ENCODE measurements around the gene PLEKHA6. TPM values are rescaled to one million over a fixed set of nuclear protein-coding genes. Genes with fewer than 3 reads are reported as not detected.
A peak's percentile ranks its signal among the peaks of the same experiment; 100 is the strongest.

PLEKHA6 gene
- total RNA-seq, 6 donors from 2014 or later = 3.3 to 6.9 (median 4.9) TPM

- peaks cover 5 to 14% (median 12%) of the 10 kb centered on the region in 4 donors for H3K4me1 ChIP-seq
- WGBS, 2 donors = 79 to 80% methylated on average over 7 of the region's 7 CpGs
- H3K27ac ChIP-seq = no peak overlapping the region
- TF ChIP-seq POLR2AphosphoS5 (IDR thresholded peaks at IDR 0.05) (no peak), POLR2A (IDR thresholded peaks at IDR 0.05) (no peak), EP300 (IDR thresholded peaks at IDR 0.05) (no peak)
- TF ChIP-seq, protein P1, sequence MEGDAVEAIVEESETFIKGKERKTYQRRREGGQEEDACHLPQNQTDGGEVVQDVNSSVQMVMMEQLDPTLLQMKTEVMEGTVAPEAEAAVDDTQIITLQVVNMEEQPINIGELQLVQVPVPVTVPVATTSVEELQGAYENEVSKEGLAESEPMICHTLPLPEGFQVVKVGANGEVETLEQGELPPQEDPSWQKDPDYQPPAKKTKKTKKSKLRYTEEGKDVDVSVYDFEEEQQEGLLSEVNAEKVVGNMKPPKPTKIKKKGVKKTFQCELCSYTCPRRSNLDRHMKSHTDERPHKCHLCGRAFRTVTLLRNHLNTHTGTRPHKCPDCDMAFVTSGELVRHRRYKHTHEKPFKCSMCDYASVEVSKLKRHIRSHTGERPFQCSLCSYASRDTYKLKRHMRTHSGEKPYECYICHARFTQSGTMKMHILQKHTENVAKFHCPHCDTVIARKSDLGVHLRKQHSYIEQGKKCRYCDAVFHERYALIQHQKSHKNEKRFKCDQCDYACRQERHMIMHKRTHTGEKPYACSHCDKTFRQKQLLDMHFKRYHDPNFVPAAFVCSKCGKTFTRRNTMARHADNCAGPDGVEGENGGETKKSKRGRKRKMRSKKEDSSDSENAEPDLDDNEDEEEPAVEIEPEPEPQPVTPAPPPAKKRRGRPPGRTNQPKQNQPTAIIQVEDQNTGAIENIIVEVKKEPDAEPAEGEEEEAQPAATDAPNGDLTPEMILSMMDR (IDR thresholded peaks at IDR 0.05) = no peak
- no peak for ATAC-seq (ENCODE audit: low FRiP score in 2 of 2)
- H3K36me3 ChIP-seq = no peaks in the 10 kb centered on the region
- peak in 1 of 2 donors; percentile 30 for DNase-seq
- no peak overlapping the region for H3K4me3 ChIP-seq
- no peaks in the 10 kb centered on the region for H3K27me3 ChIP-seq
- H3K9me3 ChIP-seq = no peaks in the 10 kb centered on the region
Observed at GRCh38 chr1:204211046-204211445, 148.7 kb downstream of the PLEKHA6 start.

- Histone ChIP-seq H3K9me3 (no peaks in the 10 kb centered on the region), H3K27me3 (no peaks in the 10 kb centered on the region), H3K27ac (no peak overlapping the region), H3K4me1 (peaks cover 0 to 5% (median 2%) of the 10 kb centered on the region in 4 donors), H3K36me3 (no peaks in the 10 kb centered on the region), H3K4me3 (no peak overlapping the region)
- TF ChIP-seq POLR2A (IDR thresholded peaks at IDR 0.05) = no peak
- TF ChIP-seq, protein P1 (IDR thresholded peaks at IDR 0.05) = peak; percentile 79 to 88 (median 85)
- ATAC-seq (ENCODE audit: low FRiP score in 2 of 2) (peak; percentile 83 to 92), DNase-seq (peak; percentile 69 to 94)
- WGBS, 2 donors = 17 to 19% methylated on average over 9 to 13 of the region's 13 CpGs
Observed at GRCh38 chr1:204207136-204207616, 152.6 kb downstream of the PLEKHA6 start.

DNA sequence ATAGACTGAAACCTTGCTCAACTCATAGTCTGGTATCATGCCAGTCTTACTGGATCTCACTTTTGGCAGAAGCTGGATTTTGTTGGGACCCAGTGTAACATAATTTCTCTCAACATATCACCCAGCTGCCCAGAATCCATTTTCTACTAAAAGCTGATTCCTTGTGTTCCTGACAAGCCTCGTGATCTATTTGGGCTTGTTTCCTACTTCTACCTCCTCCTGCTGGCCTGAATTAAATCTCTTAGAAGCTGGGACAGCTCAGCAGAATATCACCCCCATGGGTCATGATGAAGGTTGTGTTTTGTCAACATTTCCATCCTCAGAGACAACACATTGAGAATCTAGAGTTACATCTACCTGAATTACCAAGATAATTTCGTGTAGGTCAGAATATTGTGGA, 153.6 kb downstream of the PLEKHA6 start:
- Histone ChIP-seq H3K9me3 (no peaks in the 10 kb centered on the region), H3K4me3 (no peak overlapping the region), H3K27ac (no peak overlapping the region), H3K36me3 (no peaks in the 10 kb centered on the region), H3K27me3 (no peaks in the 10 kb centered on the region), H3K4me1 (peaks cover 0 to 5% (median 2%) of the 10 kb centered on the region in 4 donors)
- TF ChIP-seq POLR2AphosphoS5 (IDR thresholded peaks at IDR 0.05) = no peak
- no peak for ATAC-seq (ENCODE audit: low FRiP score in 2 of 2)
- DNase-seq = no peak
- WGBS, 2 donors = 53 to 79% methylated on average over 2 of the region's 2 CpGs

GRCh38 chr1:204205486-204205885, 154.2 kb downstream of the PLEKHA6 start:
- no peaks in the 10 kb centered on the region for H3K36me3 ChIP-seq
- H3K4me3 ChIP-seq = no peak overlapping the region
- no peaks in the 10 kb centered on the region for H3K27me3 ChIP-seq
- DNase-seq (no peak), ATAC-seq (ENCODE audit: low FRiP score in 2 of 2) (no peak)
- peaks cover 0 to 5% (median 2%) of the 10 kb centered on the region in 4 donors for H3K4me1 ChIP-seq
- H3K27ac ChIP-seq = no peak overlapping the region
- TF ChIP-seq, protein P1 (IDR thresholded peaks at IDR 0.05) = no peak
- TF ChIP-seq POLR2AphosphoS5 (IDR thresholded peaks at IDR 0.05) (no peak), EP300 (IDR thresholded peaks at IDR 0.05) (no peak), POLR2A (IDR thresholded peaks at IDR 0.05) (no peak)
- H3K9me3 ChIP-seq = no peaks in the 10 kb centered on the region

DNA sequence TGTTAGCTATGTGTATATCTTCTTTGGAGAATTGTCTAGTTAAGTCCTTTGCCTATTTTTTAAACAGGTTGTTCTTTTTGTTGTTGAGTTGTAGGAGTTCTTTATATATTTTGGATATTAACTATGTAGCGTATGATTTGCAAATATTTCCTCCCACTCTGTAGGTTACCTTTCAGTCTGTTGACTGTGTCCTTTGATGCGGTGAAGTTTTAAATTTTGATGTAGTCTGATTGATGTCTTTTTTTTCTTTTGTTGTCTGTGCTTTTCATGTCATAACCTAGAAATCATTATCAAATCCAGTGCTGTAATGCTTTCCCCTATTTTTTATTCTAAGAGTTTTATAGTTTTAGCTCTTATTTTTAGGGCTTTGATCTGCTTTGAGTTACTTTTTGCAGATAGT, 154.8 kb downstream of the PLEKHA6 start:
- Histone ChIP-seq H3K9me3 (no peaks in the 10 kb centered on the region), H3K4me1 (peaks cover 0 to 5% (median 2%) of the 10 kb centered on the region in 4 donors), H3K27ac (no peak overlapping the region), H3K4me3 (no peak overlapping the region), H3K27me3 (no peaks in the 10 kb centered on the region), H3K36me3 (no peaks in the 10 kb centered on the region)
- DNase-seq (no peak), ATAC-seq (ENCODE audit: low FRiP score in 2 of 2) (no peak)
- TF ChIP-seq, protein P1 (IDR thresholded peaks at IDR 0.05) = no peak
- TF ChIP-seq EP300 (IDR thresholded peaks at IDR 0.05) (no peak), POLR2A (IDR thresholded peaks at IDR 0.05) (no peak), POLR2AphosphoS5 (IDR thresholded peaks at IDR 0.05) (no peak)
- 90 to 94% methylated on average over 2 of the region's 2 CpGs for WGBS, 2 donors
